ENCODE results near the gene NINL. TPM values are rescaled to one million over a fixed set of nuclear protein-coding genes. Genes with fewer than 3 reads are reported as not detected.
"Not testable (repeated sequence)": the region's sequence is repeated elsewhere in the genome, so short reads cannot be mapped to it uniquely, and the experiment has no call there.

Gene NINL
- total RNA-seq, 1 donor from 2014 or later, result 2.0 TPM

DNA sequence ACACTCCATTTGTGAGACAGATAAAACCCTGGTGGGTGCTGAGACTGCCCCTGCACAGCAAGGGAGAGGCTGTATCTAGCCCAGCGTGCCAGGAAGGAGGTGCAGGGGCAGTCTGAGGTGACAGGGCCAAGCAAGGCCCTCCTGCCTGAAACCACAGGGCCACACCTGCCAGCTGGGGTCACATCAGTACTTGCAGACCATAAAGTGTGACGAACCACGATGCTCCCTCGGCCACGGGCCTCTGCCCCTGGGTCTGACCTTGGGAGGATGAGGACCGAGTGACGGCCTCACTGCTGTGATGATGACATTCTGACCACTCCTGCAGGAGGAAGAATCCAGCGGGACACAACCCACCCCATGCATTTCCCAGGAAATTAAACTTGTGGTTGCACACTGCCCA lies 75.1 kb downstream of the NINL start:
- no peaks in the 10 kb centered on the region for H3K27me3 Mint-ChIP-seq (ENCODE audit: insufficient read depth)
- no peaks in the 10 kb centered on the region for H3K4me1 Mint-ChIP-seq (ENCODE audit: low read depth)
- intact Hi-C loops (cut with micrococcal nuclease), result no loop called here
- H3K36me3 Mint-ChIP-seq (ENCODE audit: low read depth), result peaks cover 5% of the 10 kb centered on the region
- peaks cover 25% of the 10 kb centered on the region for H3K9me3 Mint-ChIP-seq
- no peak for DNase-seq (ENCODE audit: low spot score)
- H3K27ac Mint-ChIP-seq, result no peak overlapping the region
- H3K4me3 Mint-ChIP-seq, result no peak overlapping the region

DNA sequence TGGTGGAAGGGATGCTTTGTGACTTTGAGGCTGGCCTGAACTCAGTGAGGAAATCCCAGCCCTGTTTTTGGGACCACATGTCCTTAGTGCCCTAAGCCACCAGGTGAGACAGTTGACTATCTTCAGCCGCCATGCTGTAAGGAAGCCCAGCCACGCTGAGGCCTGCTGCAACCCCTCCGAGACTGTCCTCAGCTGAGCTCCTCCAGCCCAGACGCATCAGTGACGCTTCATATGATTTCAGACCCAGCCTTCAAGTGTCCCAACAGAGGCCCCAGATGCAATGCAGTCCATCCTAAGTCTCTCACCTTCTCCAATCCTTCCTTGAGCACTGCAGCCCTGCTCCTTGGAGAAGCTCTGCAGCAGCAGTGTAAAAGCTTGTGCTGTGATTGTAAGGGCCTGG lies 76.2 kb downstream of the NINL start:
- H3K27me3 Mint-ChIP-seq (ENCODE audit: insufficient read depth), result no peaks in the 10 kb centered on the region
- no peak for DNase-seq (ENCODE audit: low spot score)
- no peaks in the 10 kb centered on the region for H3K4me1 Mint-ChIP-seq (ENCODE audit: low read depth)
- no peak overlapping the region for H3K27ac Mint-ChIP-seq
- intact Hi-C loops (cut with micrococcal nuclease), result no loop called here
- peaks cover 14% of the 10 kb centered on the region for H3K9me3 Mint-ChIP-seq
- H3K36me3 Mint-ChIP-seq (ENCODE audit: low read depth), result peaks cover 3% of the 10 kb centered on the region
- H3K4me3 Mint-ChIP-seq, result no peak overlapping the region

DNA sequence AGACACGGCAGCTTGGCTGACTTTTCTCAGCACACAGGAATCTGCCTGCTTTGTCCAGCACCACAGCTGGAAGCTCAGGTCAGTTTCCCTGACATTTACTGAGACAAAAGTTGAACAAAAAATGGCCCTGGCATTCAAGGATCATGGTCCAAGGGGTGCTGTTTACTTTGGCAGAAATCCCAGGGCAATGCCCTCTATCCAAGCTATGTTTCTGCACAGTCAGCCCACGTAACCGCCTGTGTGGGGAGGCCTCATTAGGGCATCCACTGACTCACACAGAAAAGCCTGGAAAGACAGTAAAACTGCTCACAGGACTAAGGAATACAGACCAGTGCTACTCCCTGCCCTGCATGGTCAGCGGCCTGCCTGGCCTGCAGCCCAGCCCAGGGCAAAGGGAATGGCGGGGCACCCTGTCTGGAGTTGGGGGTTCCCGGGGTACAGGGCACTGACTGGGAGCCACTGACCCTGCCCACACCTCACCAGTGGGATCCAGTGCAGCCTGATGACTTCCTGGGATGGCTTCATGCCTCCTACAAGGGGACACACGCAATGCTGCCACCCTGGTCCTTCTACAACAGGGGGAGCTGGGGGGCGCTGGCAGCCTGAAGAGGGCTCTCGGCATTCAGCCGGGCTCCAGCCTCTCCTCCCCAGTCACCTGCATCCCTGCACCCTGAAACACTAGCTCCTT lies 77.1 kb downstream of the NINL start:
- H3K9me3 Mint-ChIP-seq, result peaks cover 5% of the 10 kb centered on the region
- no peaks in the 10 kb centered on the region for H3K36me3 Mint-ChIP-seq (ENCODE audit: low read depth)
- H3K4me3 Mint-ChIP-seq, result no peak overlapping the region
- intact Hi-C loops (cut with micrococcal nuclease), result no loop called here
- H3K27ac Mint-ChIP-seq, result no peak overlapping the region
- no peaks in the 10 kb centered on the region for H3K27me3 Mint-ChIP-seq (ENCODE audit: insufficient read depth)
- H3K4me1 Mint-ChIP-seq (ENCODE audit: low read depth), result no peaks in the 10 kb centered on the region
- DNase-seq (ENCODE audit: low spot score), result no peak

DNA sequence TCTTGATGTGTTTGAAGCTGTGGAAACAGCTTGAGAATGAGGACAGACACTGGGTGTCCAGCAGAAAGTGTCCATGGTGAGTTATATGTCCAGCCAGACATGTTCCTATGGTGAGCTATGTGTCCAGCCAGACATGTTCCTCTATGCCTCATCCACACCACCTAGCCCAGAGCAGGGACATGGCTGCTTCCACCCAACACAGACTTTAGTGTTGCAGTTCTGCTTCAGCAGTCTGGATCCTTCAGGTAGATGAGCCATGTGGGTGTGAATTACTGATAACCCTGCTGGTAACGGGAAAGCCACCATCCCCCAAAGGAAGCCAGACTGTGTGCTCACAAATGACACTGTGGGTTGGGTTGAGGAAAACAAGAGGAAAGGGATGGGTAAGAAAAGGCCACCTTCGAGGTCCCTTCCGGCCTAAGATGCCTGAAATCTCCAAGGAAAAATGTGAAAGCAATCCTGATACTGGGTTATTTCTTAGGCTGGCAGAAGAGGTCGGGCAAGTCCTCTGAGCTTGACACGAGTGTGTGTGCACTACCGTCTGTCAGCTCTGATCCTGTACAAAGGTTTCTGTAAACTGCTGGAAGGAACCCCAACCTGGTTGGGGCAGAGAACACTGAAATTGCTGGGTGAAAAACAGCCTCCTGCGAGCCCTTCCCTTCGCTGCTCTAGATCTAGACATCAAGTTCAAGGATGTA lies 77.8 kb downstream of the NINL start:
- Mint-ChIP-seq H3K27ac (no peak overlapping the region), H3K36me3 (ENCODE audit: low read depth) (no peaks in the 10 kb centered on the region), H3K27me3 (ENCODE audit: insufficient read depth) (no peaks in the 10 kb centered on the region), H3K4me3 (no peak overlapping the region), H3K9me3 (no peaks in the 10 kb centered on the region), H3K4me1 (ENCODE audit: low read depth) (no peaks in the 10 kb centered on the region)
- intact Hi-C loops (cut with micrococcal nuclease), result no loop called here
- no peak for DNase-seq (ENCODE audit: low spot score)

DNA sequence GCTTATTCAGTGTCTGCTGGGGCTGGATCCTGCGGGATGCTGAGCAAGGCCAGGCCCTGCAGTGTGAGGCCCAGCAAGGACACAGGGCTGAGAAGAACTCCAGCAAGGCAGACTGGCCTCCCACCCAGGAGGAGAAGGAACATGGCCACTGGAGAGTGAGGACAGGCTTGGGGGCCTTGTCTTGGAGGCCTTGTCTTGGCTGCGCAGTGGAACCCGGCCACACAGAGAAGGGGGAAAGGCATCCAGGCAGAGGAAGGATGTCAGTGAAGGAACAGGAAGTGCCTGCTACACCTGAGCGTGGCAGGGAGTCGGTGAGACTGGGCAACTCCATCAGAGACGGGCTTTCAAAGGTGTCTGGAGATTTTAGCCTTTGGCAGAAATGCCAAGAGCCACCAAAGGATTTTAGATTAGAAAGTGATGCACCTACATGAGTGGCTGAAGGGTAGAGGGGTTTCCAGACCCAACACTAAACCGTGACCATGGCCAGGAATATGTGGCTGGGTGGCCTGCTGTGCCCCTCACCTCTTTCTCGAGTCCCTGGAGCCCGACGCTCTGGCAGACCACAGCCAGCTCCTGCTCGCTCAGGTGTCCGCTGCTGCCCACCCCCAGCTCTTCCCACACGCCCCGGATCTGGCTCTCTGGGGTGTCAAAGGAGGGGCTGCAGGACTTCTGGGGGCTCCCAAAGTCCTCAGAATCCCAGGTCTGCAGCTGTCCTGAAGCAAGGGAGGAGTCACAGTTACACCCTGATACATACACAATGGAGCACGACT lies 80.8 kb downstream of the NINL start:
- H3K27me3 Mint-ChIP-seq (ENCODE audit: insufficient read depth), result no peaks in the 10 kb centered on the region
- no peak overlapping the region for H3K27ac Mint-ChIP-seq
- H3K4me1 Mint-ChIP-seq (ENCODE audit: low read depth), result no peaks in the 10 kb centered on the region

DNA sequence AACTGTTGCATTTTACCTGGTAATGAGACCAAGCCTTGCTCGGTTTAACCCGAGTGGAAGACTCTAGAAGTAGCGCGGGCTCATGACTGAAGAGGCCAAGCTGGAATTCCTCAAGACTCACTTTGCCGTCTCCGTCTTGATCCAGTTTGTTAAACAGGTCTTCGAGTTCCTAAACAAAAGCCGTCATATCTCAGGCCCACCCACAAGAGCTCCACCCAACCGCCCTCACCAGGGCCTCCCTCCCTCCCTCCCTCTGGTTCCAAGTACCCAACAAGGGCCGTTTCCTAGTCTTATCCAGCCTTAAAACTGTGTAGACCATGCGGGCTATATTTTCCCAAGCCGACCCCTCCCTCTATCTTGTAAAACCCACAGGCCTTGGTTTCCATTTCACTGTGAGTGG lies 81.4 kb downstream of the NINL start:
- H3K36me3 Mint-ChIP-seq (ENCODE audit: low read depth), result no peaks in the 10 kb centered on the region
- H3K4me1 Mint-ChIP-seq (ENCODE audit: low read depth), result no peaks in the 10 kb centered on the region
- H3K27ac Mint-ChIP-seq, result no peak overlapping the region
- no peak overlapping the region for H3K4me3 Mint-ChIP-seq
- H3K27me3 Mint-ChIP-seq (ENCODE audit: insufficient read depth), result no peaks in the 10 kb centered on the region
- intact Hi-C loops (cut with micrococcal nuclease), result no loop called here
- H3K9me3 Mint-ChIP-seq, result no peaks in the 10 kb centered on the region
- DNase-seq (ENCODE audit: low spot score), result no peak

More for the DNA sequence above, 80.8 kb downstream of the NINL start:
- intact Hi-C loops (cut with micrococcal nuclease), result no loop called here
- DNase-seq (ENCODE audit: low spot score), result no peak
- Mint-ChIP-seq H3K4me3 (no peak overlapping the region), H3K36me3 (ENCODE audit: low read depth) (no peaks in the 10 kb centered on the region), H3K9me3 (no peaks in the 10 kb centered on the region)

DNA sequence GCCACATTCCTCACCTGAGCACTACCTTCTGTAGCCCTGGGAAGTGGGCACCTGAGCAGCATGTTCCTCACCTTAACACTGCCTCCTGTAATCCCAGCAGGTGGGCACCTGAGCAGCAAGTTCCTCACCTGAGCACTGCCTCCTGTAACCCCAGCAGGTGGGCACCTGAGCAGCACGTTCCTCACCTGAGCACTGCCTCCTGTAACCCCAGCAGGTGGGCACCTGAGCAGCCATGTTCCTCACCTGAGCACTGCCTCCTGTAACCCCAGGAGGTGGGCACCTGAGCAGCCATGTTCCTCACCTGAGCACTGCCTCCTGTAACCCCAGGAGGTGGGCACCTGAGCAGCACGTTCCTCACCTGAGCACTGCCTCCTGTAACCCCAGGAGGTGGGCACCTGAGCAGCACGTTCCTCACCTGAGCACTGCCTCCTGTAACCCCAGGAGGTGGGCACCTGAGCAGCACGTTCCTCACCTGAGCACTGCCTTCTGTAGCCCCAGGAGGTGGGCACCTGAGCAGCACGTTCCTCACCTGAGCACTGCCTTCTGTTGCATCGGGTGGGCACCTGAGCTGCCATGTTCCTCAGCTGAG lies 82.2 kb downstream of the NINL start:
- DNase-seq (ENCODE audit: low spot score); H3K4me1 Mint-ChIP-seq (ENCODE audit: low read depth); H3K4me3 Mint-ChIP-seq; intact Hi-C loops (cut with micrococcal nuclease); H3K9me3 Mint-ChIP-seq; H3K27ac Mint-ChIP-seq; H3K36me3 Mint-ChIP-seq (ENCODE audit: low read depth); H3K27me3 Mint-ChIP-seq (ENCODE audit: insufficient read depth): not testable (repeated sequence)

DNA sequence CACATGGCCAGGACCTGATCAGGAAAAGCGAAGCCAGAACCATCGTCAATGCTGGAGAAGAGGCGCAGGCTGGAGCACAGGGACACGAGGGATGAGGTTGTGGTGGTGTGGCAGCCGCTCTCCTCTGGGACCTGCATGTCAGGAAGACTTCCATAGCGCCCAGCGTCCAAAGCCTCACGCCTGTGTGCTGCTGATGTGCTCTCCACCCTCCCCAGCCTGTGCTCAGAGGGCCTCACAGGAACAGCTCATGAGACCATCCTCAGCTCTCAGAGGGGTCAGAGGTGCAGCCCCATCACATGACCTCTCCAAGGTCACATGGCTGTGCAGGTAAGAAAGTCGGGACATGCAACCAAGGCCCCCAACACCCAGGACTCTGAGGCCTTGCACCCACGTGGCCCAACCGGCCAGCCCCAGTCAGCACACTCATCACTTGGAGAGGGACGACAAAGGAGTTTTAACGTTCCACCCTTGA lies 84.4 kb downstream of the NINL start:
- H3K27me3 Mint-ChIP-seq (ENCODE audit: insufficient read depth), result no peaks in the 10 kb centered on the region
- no peaks in the 10 kb centered on the region for H3K9me3 Mint-ChIP-seq
- no peaks in the 10 kb centered on the region for H3K36me3 Mint-ChIP-seq (ENCODE audit: low read depth)
- intact Hi-C loops (cut with micrococcal nuclease), result no loop called here
- H3K27ac Mint-ChIP-seq, result no peak overlapping the region
- DNase-seq (ENCODE audit: low spot score), result no peak
- no peak overlapping the region for H3K4me3 Mint-ChIP-seq
- no peaks in the 10 kb centered on the region for H3K4me1 Mint-ChIP-seq (ENCODE audit: low read depth)

DNA sequence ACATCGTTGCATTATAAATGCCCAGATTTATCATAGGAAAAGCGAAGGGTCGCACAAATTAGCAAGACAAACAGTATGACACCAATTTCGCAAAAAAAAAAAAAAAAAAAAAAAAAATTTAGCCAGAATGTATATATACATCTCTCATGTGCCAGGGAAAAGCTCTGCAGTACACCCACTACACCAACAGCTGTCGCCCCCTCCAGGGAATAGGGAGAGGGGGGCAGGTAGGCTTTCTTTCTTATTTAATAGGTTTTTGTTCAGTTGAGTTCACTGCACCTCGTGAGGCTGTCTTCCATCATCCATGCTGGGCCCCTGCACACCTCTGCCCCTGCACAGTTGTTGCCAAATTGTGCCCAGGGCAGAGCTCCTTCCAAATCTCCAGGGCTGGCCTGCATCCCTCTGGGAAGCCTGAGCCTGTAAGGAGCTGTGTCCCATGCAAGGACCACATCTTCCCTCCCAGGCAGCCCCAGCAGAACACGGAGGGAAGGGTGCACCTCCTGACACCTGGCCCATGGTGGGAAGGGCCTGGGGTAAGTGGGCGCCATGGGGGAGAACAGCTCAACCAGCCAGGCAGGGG lies 85.4 kb downstream of the NINL start:
- intact Hi-C loops (cut with micrococcal nuclease), result no loop called here

DNA sequence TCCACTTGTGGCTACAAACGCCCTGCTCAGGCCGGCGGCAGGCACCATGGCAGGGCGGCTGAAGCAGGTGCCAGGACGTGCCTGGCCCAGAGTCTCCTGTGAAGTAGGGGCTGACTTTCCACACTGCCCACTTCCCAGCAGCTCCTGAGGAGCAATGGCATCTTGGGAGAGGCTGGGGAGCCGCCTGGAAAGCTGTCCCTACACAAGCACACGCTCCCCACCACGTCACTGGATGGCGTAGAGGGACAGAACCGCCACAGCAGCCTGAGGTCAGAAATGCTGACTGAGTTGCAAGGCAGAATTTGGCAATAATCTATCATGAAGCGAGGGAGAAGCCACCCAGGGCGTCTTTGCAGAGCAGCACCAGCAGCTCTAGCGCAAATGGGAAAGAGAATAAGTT lies 86.3 kb downstream of the NINL start:
- Mint-ChIP-seq H3K4me1 (ENCODE audit: low read depth) (no peaks in the 10 kb centered on the region), H3K27ac (no peak overlapping the region), H3K27me3 (ENCODE audit: insufficient read depth) (no peaks in the 10 kb centered on the region), H3K4me3 (no peak overlapping the region), H3K36me3 (ENCODE audit: low read depth) (no peaks in the 10 kb centered on the region), H3K9me3 (no peaks in the 10 kb centered on the region)
- no peak for DNase-seq (ENCODE audit: low spot score)
- intact Hi-C loops (cut with micrococcal nuclease), result no loop called here

More for the DNA sequence above, 85.4 kb downstream of the NINL start:
- H3K4me3 Mint-ChIP-seq, result no peak overlapping the region
- H3K36me3 Mint-ChIP-seq (ENCODE audit: low read depth), result no peaks in the 10 kb centered on the region
- DNase-seq (ENCODE audit: low spot score), result no peak
- H3K9me3 Mint-ChIP-seq, result no peaks in the 10 kb centered on the region
- H3K4me1 Mint-ChIP-seq (ENCODE audit: low read depth), result no peaks in the 10 kb centered on the region
- no peaks in the 10 kb centered on the region for H3K27me3 Mint-ChIP-seq (ENCODE audit: insufficient read depth)
- no peak overlapping the region for H3K27ac Mint-ChIP-seq

DNA sequence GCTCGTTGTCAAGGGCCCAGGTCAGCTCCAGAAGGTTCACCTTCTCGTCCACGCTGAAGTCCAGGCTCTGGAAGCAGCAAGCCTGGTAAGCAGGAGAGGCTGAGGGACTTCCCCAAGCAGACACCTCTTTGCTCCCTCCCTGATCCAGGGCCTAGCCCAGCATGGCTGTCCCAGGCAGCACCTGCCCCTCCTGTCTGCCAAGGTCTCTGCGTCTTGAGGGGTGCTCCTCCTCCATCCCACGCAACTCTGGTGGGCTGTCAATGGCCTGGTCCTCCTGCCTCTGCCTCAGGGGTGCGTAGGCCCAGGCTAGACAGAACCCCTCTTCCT lies 87.1 kb downstream of the NINL start:
- H3K27ac Mint-ChIP-seq, result no peak overlapping the region
- H3K4me3 Mint-ChIP-seq, result no peak overlapping the region
- no peaks in the 10 kb centered on the region for H3K9me3 Mint-ChIP-seq
- no peaks in the 10 kb centered on the region for H3K4me1 Mint-ChIP-seq (ENCODE audit: low read depth)
- no peak for DNase-seq (ENCODE audit: low spot score)
- intact Hi-C loops (cut with micrococcal nuclease), result no loop called here
- no peaks in the 10 kb centered on the region for H3K27me3 Mint-ChIP-seq (ENCODE audit: insufficient read depth)
- H3K36me3 Mint-ChIP-seq (ENCODE audit: low read depth), result no peaks in the 10 kb centered on the region

DNA sequence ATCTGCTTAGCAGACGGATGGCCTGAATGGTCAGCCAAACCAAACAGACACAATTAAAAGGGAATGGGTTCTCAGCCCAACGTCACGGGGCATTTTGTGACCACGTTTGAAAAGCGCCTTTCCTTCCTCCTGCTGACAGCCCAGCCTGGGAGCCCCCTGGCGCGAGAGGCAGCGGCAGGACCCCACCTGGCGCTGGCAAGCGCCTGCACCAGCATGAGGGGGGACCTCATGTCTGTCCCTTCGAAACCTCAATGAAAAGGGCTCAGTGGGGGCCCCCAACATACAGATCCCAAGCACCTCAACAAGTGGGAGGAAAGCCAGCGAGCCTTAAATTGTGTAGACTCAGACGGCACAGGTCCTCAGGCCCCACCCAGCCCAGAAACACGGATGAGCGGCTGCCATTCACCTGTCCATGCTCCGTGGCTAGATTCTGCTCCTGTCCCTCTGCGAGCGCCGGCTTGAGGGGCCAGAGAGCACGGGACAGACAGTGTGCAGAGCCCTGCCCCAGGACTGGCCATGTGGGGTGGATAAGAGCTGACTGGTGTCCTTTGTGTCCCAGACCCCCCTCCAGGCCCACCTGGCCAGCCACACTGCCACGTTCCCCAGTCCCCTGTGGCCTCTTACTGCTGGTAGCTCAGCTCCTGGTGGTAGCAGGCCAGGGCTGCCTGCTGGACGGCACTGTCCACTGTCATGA lies 87.6 kb downstream of the NINL start:
- H3K36me3 Mint-ChIP-seq (ENCODE audit: low read depth), result no peaks in the 10 kb centered on the region
- H3K27ac Mint-ChIP-seq, result no peak overlapping the region
- DNase-seq (ENCODE audit: low spot score), result no peak
- no peaks in the 10 kb centered on the region for H3K27me3 Mint-ChIP-seq (ENCODE audit: insufficient read depth)
- H3K9me3 Mint-ChIP-seq, result no peaks in the 10 kb centered on the region
- H3K4me3 Mint-ChIP-seq, result no peak overlapping the region
- H3K4me1 Mint-ChIP-seq (ENCODE audit: low read depth), result no peaks in the 10 kb centered on the region
- intact Hi-C loops (cut with micrococcal nuclease), result no loop called here

All from activated T-helper 1 cell treated with anti-CD3 and anti-CD28 coated beads, Interleukin-12 subunit alpha, Interleukin-12 subunit beta, Interleukin-2, Interleukin-4 antibody, amounts not matched to agents 30 ng/mL and 10 ng/mL and 1 ng/mL, durations not matched to agents 14 hours and 24 hours and 36 hours (primary cell).